ENCODE results near the gene TNFRSF12A.
"Not testable (repeated sequence)": the region's sequence is repeated elsewhere in the genome, so short reads cannot be mapped to it uniquely, and the experiment has no call there.

The TNFRSF12A gene

GRCh38 chr16:3065742-3066439, 45.7 kb downstream of the TNFRSF12A start:
- no peak for DNase-seq (ENCODE audit: low read depth)

GRCh38 chr16:3066440-3066748, 46.2 kb downstream of the TNFRSF12A start:
- no peak for DNase-seq (ENCODE audit: low read depth)

- DNase-seq (ENCODE audit: low read depth) = no peak
Observed at GRCh38 chr16:3068487-3068886, 48.3 kb downstream of the TNFRSF12A start.

- DNase-seq (ENCODE audit: low read depth) = not testable (repeated sequence)
Observed at GRCh38 chr16:3069146-3069545, 49.0 kb downstream of the TNFRSF12A start.

- no peak for DNase-seq (ENCODE audit: low read depth)
Observed at GRCh38 chr16:3070608-3071111, 50.5 kb downstream of the TNFRSF12A start.

- no peak for DNase-seq (ENCODE audit: low read depth)
Observed at GRCh38 chr16:3071655-3072054, 51.5 kb downstream of the TNFRSF12A start.
